GM23338 (cell line): ENCODE results near the gene DENND6A. TPM values are rescaled to one million over a fixed set of nuclear protein-coding genes. Genes with fewer than 3 reads are reported as not detected.

Source experiments
- ATAC-seq: fragments of 200-7000 bp; cut with Tn5 transposase; 3 replicates; pipeline ENCODE4 v1.9.1; 2020
- DNase-seq: peaks from one replicate; pipeline ENCODE4 v3.0.0-alpha.2; 2015; ENCODE audit warnings: low spot score
- H2AFZ ChIP-seq: fragments of 200-600 bp; sonication (generic); 2 replicates; pipeline ENCODE4 v1.8.0; 2016; ENCODE audit warnings: antibody characterized with exemption, mild to moderate bottlenecking, moderate library complexity
- H3F3A ChIP-seq: fragments of 200-600 bp; sonication (generic); replicated peaks from 2 replicates; pipeline ENCODE4 v1.8.0; 2017; ENCODE audit warnings: antibody characterized with exemption, mixed run types, low read depth
- H3K27ac ChIP-seq: fragments of 200-600 bp; sonication (generic); 2 replicates; pipeline ENCODE4 v1.6.1; 2016; ENCODE audit warnings: low read depth
- H3K27me3 ChIP-seq: fragments of 200-600 bp; sonication (generic); 2 replicates; pipeline ENCODE4 v1.8.0; 2016; ENCODE audit warnings: mild to moderate bottlenecking, mixed run types, moderate library complexity; ENCODE audit not compliant: insufficient read depth
- H3K36me3 ChIP-seq: fragments of 200-600 bp; sonication (generic); 2 replicates; pipeline ENCODE4 v1.8.0; 2016; ENCODE audit warnings: mild to moderate bottlenecking; ENCODE audit not compliant: insufficient read depth
- H3K4me1 ChIP-seq: fragments of 200-600 bp; sonication (generic); 2 replicates; pipeline ENCODE4 v1.8.0; 2016; ENCODE audit warnings: mild to moderate bottlenecking, moderate library complexity; ENCODE audit not compliant: insufficient read depth
- H3K4me2 ChIP-seq: fragments of 200-600 bp; sonication (generic); 2 replicates; pipeline ENCODE4 v1.7.1; 2017; ENCODE audit warnings: mixed run types
- H3K4me3 ChIP-seq: fragments of 200-600 bp; sonication (generic); 2 replicates; pipeline ENCODE4 v1.6.1; 2016; ENCODE audit warnings: mixed run types
- H3K79me2 ChIP-seq: fragments of 200-600 bp; sonication (generic); replicated peaks from 2 replicates; pipeline ENCODE4 v1.8.0; 2017; ENCODE audit warnings: mild to moderate bottlenecking; ENCODE audit not compliant: insufficient read depth
- H3K9me2 ChIP-seq: fragments of 200-600 bp; sonication (generic); 2 replicates; pipeline ENCODE4 v1.8.0; 2017; ENCODE audit not compliant: insufficient read depth
- H4K20me1 ChIP-seq: fragments of 200-600 bp; sonication (generic); replicated peaks from 2 replicates; pipeline ENCODE4 v1.8.0; 2017; ENCODE audit warnings: mild to moderate bottlenecking; ENCODE audit not compliant: insufficient read depth
- H3K27ac Mint-ChIP-seq: 2 replicates; pipeline ENCODE4 v1.8.0; 2020; ENCODE audit warnings: inconsistent platforms, mild to moderate bottlenecking, moderate library complexity, mixed read lengths
- H3K27me3 Mint-ChIP-seq: 3 replicates; pipeline ENCODE4 v1.8.0; 2022; ENCODE audit warnings: low read depth, mild to moderate bottlenecking, moderate library complexity, mixed read lengths, inconsistent platforms; ENCODE audit not compliant: insufficient read depth, poor library complexity
- H3K36me3 Mint-ChIP-seq: 3 replicates; pipeline ENCODE4 v1.8.0; 2021; ENCODE audit warnings: low read depth, mild to moderate bottlenecking, inconsistent platforms, moderate library complexity, mixed read lengths
- H3K4me1 Mint-ChIP-seq: 3 replicates; pipeline ENCODE4 v1.8.0; 2020; ENCODE audit warnings: mild to moderate bottlenecking, inconsistent platforms, mixed read lengths
- H3K4me3 Mint-ChIP-seq: 3 replicates; pipeline ENCODE4 v1.8.0; 2021; ENCODE audit warnings: moderate library complexity, mild to moderate bottlenecking, inconsistent platforms, mixed read lengths
- H3K9me3 Mint-ChIP-seq: 3 replicates; pipeline ENCODE4 v1.8.0; 2020; ENCODE audit warnings: moderate library complexity, mild to moderate bottlenecking, inconsistent platforms, mixed read lengths
- CREB1 ChIP-seq: fragments of 250-450 bp; sonication (Bioruptor Pico); IDR thresholded peaks from 2 replicates; pipeline ENCODE4 v1.5.0; 2020; ENCODE audit warnings: low read depth, mild to moderate bottlenecking, moderate library complexity
- EZH2phosphoT487 ChIP-seq: fragments of 200-600 bp; sonication (generic); IDR thresholded peaks from one replicate; pipeline ENCODE4 v1.8.1; 2018; ENCODE audit warnings: antibody characterized with exemption; ENCODE audit not compliant: unreplicated experiment
- NANOG ChIP-seq: IDR thresholded peaks from 2 replicates; pipeline ENCODE4 v1.6.1; 2016; ENCODE audit warnings: antibody characterized with exemption, borderline replicate concordance
- POLR2AphosphoS5 ChIP-seq: IDR thresholded peaks from 2 replicates; pipeline ENCODE4 v1.6.1; 2016; ENCODE audit warnings: antibody characterized with exemption, low read depth
- ZNF114 ChIP-seq: fragments of 250-450 bp; sonication (Bioruptor Pico); IDR thresholded peaks from 2 replicates; pipeline ENCODE4 v1.5.0; 2020; ENCODE audit warnings: mild to moderate bottlenecking, moderate library complexity
- polyA plus RNA-seq: library from polyadenylated mRNA; unstranded; fragments of >200 nt; fragmentation: Nextera tagmentation; extraction: Ambion mirVana; gene quantifications from 2 replicates; pipeline ENCODE4 v1.2.1, GENCODE V29; 2016
- total RNA-seq: library from RNA; depleted of rRNA; stranded (reverse); fragments of >200 nt; shearing (Covaris generic); gene quantifications from 2 replicates; pipeline ENCODE4 v1.2.3, GENCODE V29; 2014
- TF ChIP-seq, protein P1 (sequence below): IDR thresholded peaks from 2 replicates; pipeline ENCODE4 v1.6.1; 2016; ENCODE audit warnings: antibody characterized with exemption
- TF ChIP-seq, protein P2 (sequence below): IDR thresholded peaks from one replicate; pipeline ENCODE4 v1.6.1; 2018; ENCODE audit warnings: antibody characterized with exemption; ENCODE audit not compliant: unreplicated experiment
- TF ChIP-seq, protein P3 (sequence below), 2 experiments: fragments of 200-600 bp in 1 of 2; sonication (generic) in 1 of 2; conservative IDR thresholded peaks; 2 replicates each; pipeline versions ENCODE4 v1.5.1 to v1.6.1; 2016 to 2017; ENCODE audit warnings: antibody characterized with exemption in 2 of 2, low read depth in 2 of 2, mild to moderate bottlenecking in 2 of 2, moderate library complexity in 1 of 2

The DENND6A gene
- total and polyA plus RNA-seq, 2 experiments from 2014 or later, result 7.5 to 17.5 TPM

DNA sequence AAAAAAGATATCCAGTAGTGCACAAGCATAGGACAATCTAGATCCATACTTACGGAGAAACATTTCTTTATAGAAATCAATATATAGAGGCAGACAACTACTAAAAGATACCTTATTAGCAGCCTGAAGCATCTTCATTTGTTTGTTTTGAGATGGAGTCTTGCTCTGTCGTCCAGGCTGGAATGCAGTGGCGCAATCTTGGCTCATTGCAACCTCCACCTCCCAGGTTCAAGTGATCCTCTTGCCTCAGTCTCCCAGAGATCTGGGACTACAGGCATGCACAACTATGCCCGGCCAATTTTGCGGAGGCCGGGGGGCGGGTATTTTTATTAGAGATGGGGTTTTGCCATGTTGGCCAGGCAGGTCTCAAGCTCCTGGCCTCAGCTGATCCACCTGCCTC lies 45.0 kb upstream of the DENND6A start (continued):
- TF ChIP-seq, protein P1, sequence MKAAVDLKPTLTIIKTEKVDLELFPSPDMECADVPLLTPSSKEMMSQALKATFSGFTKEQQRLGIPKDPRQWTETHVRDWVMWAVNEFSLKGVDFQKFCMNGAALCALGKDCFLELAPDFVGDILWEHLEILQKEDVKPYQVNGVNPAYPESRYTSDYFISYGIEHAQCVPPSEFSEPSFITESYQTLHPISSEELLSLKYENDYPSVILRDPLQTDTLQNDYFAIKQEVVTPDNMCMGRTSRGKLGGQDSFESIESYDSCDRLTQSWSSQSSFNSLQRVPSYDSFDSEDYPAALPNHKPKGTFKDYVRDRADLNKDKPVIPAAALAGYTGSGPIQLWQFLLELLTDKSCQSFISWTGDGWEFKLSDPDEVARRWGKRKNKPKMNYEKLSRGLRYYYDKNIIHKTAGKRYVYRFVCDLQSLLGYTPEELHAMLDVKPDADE, result no peak
- TF ChIP-seq POLR2AphosphoS5 (no peak), CREB1 (CRISPR knock-in tag) (no peak), NANOG (no peak), EZH2phosphoT487 (no peak)
- TF ChIP-seq, protein P2, sequence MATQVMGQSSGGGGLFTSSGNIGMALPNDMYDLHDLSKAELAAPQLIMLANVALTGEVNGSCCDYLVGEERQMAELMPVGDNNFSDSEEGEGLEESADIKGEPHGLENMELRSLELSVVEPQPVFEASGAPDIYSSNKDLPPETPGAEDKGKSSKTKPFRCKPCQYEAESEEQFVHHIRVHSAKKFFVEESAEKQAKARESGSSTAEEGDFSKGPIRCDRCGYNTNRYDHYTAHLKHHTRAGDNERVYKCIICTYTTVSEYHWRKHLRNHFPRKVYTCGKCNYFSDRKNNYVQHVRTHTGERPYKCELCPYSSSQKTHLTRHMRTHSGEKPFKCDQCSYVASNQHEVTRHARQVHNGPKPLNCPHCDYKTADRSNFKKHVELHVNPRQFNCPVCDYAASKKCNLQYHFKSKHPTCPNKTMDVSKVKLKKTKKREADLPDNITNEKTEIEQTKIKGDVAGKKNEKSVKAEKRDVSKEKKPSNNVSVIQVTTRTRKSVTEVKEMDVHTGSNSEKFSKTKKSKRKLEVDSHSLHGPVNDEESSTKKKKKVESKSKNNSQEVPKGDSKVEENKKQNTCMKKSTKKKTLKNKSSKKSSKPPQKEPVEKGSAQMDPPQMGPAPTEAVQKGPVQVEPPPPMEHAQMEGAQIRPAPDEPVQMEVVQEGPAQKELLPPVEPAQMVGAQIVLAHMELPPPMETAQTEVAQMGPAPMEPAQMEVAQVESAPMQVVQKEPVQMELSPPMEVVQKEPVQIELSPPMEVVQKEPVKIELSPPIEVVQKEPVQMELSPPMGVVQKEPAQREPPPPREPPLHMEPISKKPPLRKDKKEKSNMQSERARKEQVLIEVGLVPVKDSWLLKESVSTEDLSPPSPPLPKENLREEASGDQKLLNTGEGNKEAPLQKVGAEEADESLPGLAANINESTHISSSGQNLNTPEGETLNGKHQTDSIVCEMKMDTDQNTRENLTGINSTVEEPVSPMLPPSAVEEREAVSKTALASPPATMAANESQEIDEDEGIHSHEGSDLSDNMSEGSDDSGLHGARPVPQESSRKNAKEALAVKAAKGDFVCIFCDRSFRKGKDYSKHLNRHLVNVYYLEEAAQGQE, result no peak

DNA sequence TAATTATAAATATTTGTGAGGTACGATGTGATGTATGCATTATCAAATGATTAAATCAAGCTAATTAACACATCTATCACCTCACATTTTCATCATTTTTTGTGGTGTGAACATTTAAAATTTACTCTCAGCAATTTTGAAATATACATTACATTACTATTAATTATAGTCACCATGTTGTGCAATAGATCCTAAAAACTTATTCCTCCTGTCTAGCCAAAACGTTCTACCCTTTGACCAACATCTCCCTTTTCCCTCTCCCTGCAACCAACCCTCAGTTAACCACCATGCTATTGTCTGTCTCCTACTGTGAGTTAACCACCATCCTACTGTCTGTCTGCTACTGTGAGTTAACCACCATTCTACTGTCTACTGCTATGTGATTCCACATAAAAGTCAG lies 42.5 kb upstream of the DENND6A start:
- Histone ChIP-seq H3K36me3 (no peaks in the 10 kb centered on the region), H3K27ac (no peak overlapping the region), H3K4me3 (no peak overlapping the region), H3F3A (no peaks in the 10 kb centered on the region), H3K9me2 (0 out of 2 replicates have a peak, but pooled peaks cover 4% of the 10 kb centered on the region), H3K27me3 (no peaks in the 10 kb centered on the region), H4K20me1 (no peaks in the 10 kb centered on the region), H3K4me2 (no peak overlapping the region), H3K79me2 (no peaks in the 10 kb centered on the region), H3K4me1 (no peaks in the 10 kb centered on the region), H2AFZ (no peak overlapping the region)
- no peaks in the 10 kb centered on the region for H3K36me3 Mint-ChIP-seq
- no peak for DNase-seq
- no peaks in the 10 kb centered on the region for H3K4me1 Mint-ChIP-seq
- H3K27ac Mint-ChIP-seq, result no peak overlapping the region
- H3K27me3 Mint-ChIP-seq, result no peaks in the 10 kb centered on the region
- no peaks in the 10 kb centered on the region for H3K9me3 Mint-ChIP-seq
- no peak overlapping the region for H3K4me3 Mint-ChIP-seq
- ATAC-seq, result no peak
- TF ChIP-seq, protein P2, result no peak
- TF ChIP-seq, protein P1, result no peak
- no peak for TF ChIP-seq EZH2phosphoT487
- TF ChIP-seq, protein P3, sequence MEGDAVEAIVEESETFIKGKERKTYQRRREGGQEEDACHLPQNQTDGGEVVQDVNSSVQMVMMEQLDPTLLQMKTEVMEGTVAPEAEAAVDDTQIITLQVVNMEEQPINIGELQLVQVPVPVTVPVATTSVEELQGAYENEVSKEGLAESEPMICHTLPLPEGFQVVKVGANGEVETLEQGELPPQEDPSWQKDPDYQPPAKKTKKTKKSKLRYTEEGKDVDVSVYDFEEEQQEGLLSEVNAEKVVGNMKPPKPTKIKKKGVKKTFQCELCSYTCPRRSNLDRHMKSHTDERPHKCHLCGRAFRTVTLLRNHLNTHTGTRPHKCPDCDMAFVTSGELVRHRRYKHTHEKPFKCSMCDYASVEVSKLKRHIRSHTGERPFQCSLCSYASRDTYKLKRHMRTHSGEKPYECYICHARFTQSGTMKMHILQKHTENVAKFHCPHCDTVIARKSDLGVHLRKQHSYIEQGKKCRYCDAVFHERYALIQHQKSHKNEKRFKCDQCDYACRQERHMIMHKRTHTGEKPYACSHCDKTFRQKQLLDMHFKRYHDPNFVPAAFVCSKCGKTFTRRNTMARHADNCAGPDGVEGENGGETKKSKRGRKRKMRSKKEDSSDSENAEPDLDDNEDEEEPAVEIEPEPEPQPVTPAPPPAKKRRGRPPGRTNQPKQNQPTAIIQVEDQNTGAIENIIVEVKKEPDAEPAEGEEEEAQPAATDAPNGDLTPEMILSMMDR (conservative IDR thresholded peaks at IDR 0.05; ENCODE audit: low read depth in 2 of 2), result no peak
- TF ChIP-seq ZNF114 (CRISPR knock-in tag), result no peak
